GM12878 (cell line): Measurements from ENCODE around the gene SEC31A. TPM values are rescaled to one million over a fixed set of nuclear protein-coding genes. Genes with fewer than 3 reads are reported as not detected.

Experiments used
- BACH1 ChIP-seq: fragments of 450-650 bp; IDR thresholded peaks from 2 replicates; pipeline ENCODE4 v1.6.1; 2017; ENCODE audit warnings: mild to moderate bottlenecking, borderline replicate concordance
- BCL11A ChIP-seq: IDR thresholded peaks from 2 replicates; pipeline ENCODE4 v1.6.1; 2011; ENCODE audit warnings: low read depth, low read length
- BCLAF1 ChIP-seq: fragments of 450-650 bp; IDR thresholded peaks from 2 replicates; pipeline ENCODE4 v1.6.1; 2017; ENCODE audit warnings: antibody characterized with exemption, mild to moderate bottlenecking, moderate library complexity
- BRCA1 ChIP-seq: IDR thresholded peaks from 2 replicates; pipeline ENCODE4 v1.6.1; 2011; ENCODE audit warnings: low read depth, low read length, improper control_type of control experiment
- CEBPB ChIP-seq, 2 experiments: fragments of 150-350 bp in 1 of 2; IDR thresholded peaks; 2 replicates each; pipeline ENCODE4 v1.6.1; 2012 to 2014; ENCODE audit warnings: low read depth in 2 of 2, low read length in 2 of 2, borderline replicate concordance in 1 of 2, inconsistent platforms in 1 of 2
- FOXM1 ChIP-seq: IDR thresholded peaks from 2 replicates; pipeline ENCODE4 v1.6.1; 2012; ENCODE audit warnings: low read depth, mild to moderate bottlenecking, inconsistent platforms, low read length, moderate library complexity
- LARP7 ChIP-seq: fragments of 450-650 bp; IDR thresholded peaks from 2 replicates; pipeline ENCODE4 v1.6.1; 2017; ENCODE audit warnings: mild to moderate bottlenecking
- NR2C1 ChIP-seq: fragments of 450-650 bp; IDR thresholded peaks from 2 replicates; pipeline ENCODE4 v1.6.1; 2017; ENCODE audit warnings: antibody characterized with exemption, mild to moderate bottlenecking, moderate library complexity
- POLR2AphosphoS5 ChIP-seq: IDR thresholded peaks from 2 replicates; pipeline ENCODE4 v1.6.1; 2011; ENCODE audit warnings: mild to moderate bottlenecking, low read length, inconsistent platforms
- RAD51 ChIP-seq: fragments of 450-650 bp; IDR thresholded peaks from 2 replicates; pipeline ENCODE4 v1.6.1; 2016; ENCODE audit warnings: moderate library complexity, mild to moderate bottlenecking, inconsistent platforms
- RBBP5 ChIP-seq: fragments of 200-600 bp; sonication (generic); conservative IDR thresholded peaks from 2 replicates; pipeline ENCODE4 v1.6.1; 2016
- RCOR1 ChIP-seq: conservative IDR thresholded peaks from 2 replicates; pipeline ENCODE4 v1.6.1; 2012; ENCODE audit warnings: low read depth, low read length, improper control_type of control experiment
- RFX5 ChIP-seq: IDR thresholded peaks from 2 replicates; pipeline ENCODE4 v1.6.1; 2011; ENCODE audit warnings: low read depth, low read length, improper control_type of control experiment
- SPI1 ChIP-seq: IDR thresholded peaks from 2 replicates; pipeline ENCODE4 v1.6.1; 2011; ENCODE audit warnings: low read depth, mild to moderate bottlenecking, low read length, moderate library complexity, borderline replicate concordance; ENCODE audit not compliant: insufficient read depth
- TCF3 ChIP-seq: IDR thresholded peaks from 2 replicates; pipeline ENCODE4 v1.6.1; 2012; ENCODE audit warnings: low read depth, mild to moderate bottlenecking, low read length, borderline replicate concordance; ENCODE audit not compliant: insufficient read depth
- WRNIP1 ChIP-seq: IDR thresholded peaks from 2 replicates; pipeline ENCODE4 v1.6.1; 2011; ENCODE audit warnings: low read depth, low read length, improper control_type of control experiment, borderline replicate concordance
- YY1 ChIP-seq: IDR thresholded peaks from 2 replicates; pipeline ENCODE4 v1.6.1; 2011; ENCODE audit warnings: low read depth, mild to moderate bottlenecking, low read length
- ZNF217 ChIP-seq: fragments of 450-650 bp; IDR thresholded peaks from 2 replicates; pipeline ENCODE4 v1.6.1; 2017; ENCODE audit warnings: antibody characterized with exemption, mild to moderate bottlenecking
- ZNF384 ChIP-seq: IDR thresholded peaks from 2 replicates; pipeline ENCODE4 v1.6.1; 2012; ENCODE audit warnings: low read depth, mild to moderate bottlenecking, low read length, improper control_type of control experiment, borderline replicate concordance
- polyA plus RNA-seq, 11 experiments: library from polyadenylated mRNA; depleted of rRNA in 4 of 11; unstranded in 6 of 11; stranded (reverse) in 5 of 11; fragments of >200 nt; fragmentation: Nextera tagmentation in 4 of 11; fragmentation: Illumina TruSeq in 1 of 11; extraction: Ambion mirVana in 4 of 11; extraction: Trizol in 1 of 11; gene quantifications; 1 replicate in 1 of 11; 2 replicates in 10 of 11; pipeline versions ENCODE4 v1.2.1 to v1.2.3, GENCODE V29; 2011 to 2016; ENCODE audit warnings: inconsistent platforms in 2 of 11, missing spikeins in 2 of 11, low read depth in 1 of 11
- total RNA-seq, 4 experiments: library from RNA; depleted of rRNA in 3 of 4; stranded (reverse); fragments of >200 nt in 3 of 4; fragmentation: Illumina TruSeq in 1 of 4; extraction: Trizol in 1 of 4; gene quantifications; 2 replicates each; pipeline versions ENCODE4 v1.2.1 to v1.2.3, GENCODE V29; 2013 to 2021
- TF ChIP-seq, protein P1 (sequence below): IDR thresholded peaks from 2 replicates; pipeline ENCODE4 v1.6.1; 2011; ENCODE audit warnings: borderline replicate concordance, low read depth, mild to moderate bottlenecking, moderate library complexity, low read length; ENCODE audit not compliant: insufficient read depth, poor library complexity, severe bottlenecking
- TF ChIP-seq, protein P2 (sequence below): IDR thresholded peaks from 2 replicates; pipeline ENCODE4 v1.6.1; 2011; ENCODE audit warnings: borderline replicate concordance, low read depth, mild to moderate bottlenecking, moderate library complexity, mixed read lengths, low read length; ENCODE audit not compliant: insufficient read depth; ENCODE audit errors: extremely low read length
- TF ChIP-seq, protein P3 (sequence below), 3 experiments: IDR thresholded peaks in 2 of 3; conservative IDR thresholded peaks in 1 of 3; 2 replicates each; pipeline ENCODE4 v1.5.1; 2011; ENCODE audit warnings: low read depth in 3 of 3, low read length in 3 of 3, mild to moderate bottlenecking in 3 of 3, control low read depth in 2 of 3, moderate library complexity in 2 of 3, inconsistent platforms in 1 of 3, mixed read lengths in 1 of 3; ENCODE audit not compliant: control insufficient read depth in 2 of 3, insufficient read depth in 1 of 3; ENCODE audit errors: extremely low read depth in 1 of 3

The SEC31A gene
- total and polyA plus RNA-seq, 10 of the 15 experiments (the other 5 are each of a cell fraction or from before 2014, with no cell fraction given), result 74.6 to 171 (median 129) TPM

- TF ChIP-seq BCLAF1 (no peak), NR2C1 (peak; percentile 79), ZNF384 (no peak), LARP7 (peak; percentile 90), BCL11A (peak; percentile 3; the same call in 1 of the 2 replicates), POLR2AphosphoS5 (peak; percentile 98), CEBPB (IDR thresholded peaks at IDR 0.05; ENCODE audit: borderline replicate concordance in 1 of 2, low read depth in 2 of 2, low read length in 2 of 2) (0 out of 4 replicates have a peak, but pooled peaks of 1 of the 2 experiments have one; percentile 26), YY1 (peak; percentile 79), WRNIP1 (no peak), RFX5 (peak; percentile 87), RAD51 (no peak), FOXM1 (0 out of 2 replicates have a peak, but pooled peaks have one; percentile 67), RCOR1 (peak; percentile 64; the same call in 1 of the 2 replicates), BRCA1 (peak; percentile 62; the same call in 1 of the 2 replicates), ZNF217 (peak; percentile 81; the same call in 1 of the 2 replicates), SPI1 (peak; percentile 88), RBBP5 (0 out of 2 replicates have a peak, but pooled peaks have one; percentile 98), BACH1 (peak; percentile 99), TCF3 (peak; percentile 45; the same call in 1 of the 2 replicates)
- TF ChIP-seq, protein P1, sequence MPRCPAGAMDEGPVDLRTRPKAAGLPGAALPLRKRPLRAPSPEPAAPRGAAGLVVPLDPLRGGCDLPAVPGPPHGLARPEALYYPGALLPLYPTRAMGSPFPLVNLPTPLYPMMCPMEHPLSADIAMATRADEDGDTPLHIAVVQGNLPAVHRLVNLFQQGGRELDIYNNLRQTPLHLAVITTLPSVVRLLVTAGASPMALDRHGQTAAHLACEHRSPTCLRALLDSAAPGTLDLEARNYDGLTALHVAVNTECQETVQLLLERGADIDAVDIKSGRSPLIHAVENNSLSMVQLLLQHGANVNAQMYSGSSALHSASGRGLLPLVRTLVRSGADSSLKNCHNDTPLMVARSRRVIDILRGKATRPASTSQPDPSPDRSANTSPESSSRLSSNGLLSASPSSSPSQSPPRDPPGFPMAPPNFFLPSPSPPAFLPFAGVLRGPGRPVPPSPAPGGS, result peak; percentile 46
- TF ChIP-seq, protein P2, sequence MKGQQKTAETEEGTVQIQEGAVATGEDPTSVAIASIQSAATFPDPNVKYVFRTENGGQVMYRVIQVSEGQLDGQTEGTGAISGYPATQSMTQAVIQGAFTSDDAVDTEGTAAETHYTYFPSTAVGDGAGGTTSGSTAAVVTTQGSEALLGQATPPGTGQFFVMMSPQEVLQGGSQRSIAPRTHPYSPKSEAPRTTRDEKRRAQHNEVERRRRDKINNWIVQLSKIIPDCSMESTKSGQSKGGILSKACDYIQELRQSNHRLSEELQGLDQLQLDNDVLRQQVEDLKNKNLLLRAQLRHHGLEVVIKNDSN, result peak; percentile 19
- TF ChIP-seq, protein P3, sequence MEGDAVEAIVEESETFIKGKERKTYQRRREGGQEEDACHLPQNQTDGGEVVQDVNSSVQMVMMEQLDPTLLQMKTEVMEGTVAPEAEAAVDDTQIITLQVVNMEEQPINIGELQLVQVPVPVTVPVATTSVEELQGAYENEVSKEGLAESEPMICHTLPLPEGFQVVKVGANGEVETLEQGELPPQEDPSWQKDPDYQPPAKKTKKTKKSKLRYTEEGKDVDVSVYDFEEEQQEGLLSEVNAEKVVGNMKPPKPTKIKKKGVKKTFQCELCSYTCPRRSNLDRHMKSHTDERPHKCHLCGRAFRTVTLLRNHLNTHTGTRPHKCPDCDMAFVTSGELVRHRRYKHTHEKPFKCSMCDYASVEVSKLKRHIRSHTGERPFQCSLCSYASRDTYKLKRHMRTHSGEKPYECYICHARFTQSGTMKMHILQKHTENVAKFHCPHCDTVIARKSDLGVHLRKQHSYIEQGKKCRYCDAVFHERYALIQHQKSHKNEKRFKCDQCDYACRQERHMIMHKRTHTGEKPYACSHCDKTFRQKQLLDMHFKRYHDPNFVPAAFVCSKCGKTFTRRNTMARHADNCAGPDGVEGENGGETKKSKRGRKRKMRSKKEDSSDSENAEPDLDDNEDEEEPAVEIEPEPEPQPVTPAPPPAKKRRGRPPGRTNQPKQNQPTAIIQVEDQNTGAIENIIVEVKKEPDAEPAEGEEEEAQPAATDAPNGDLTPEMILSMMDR (IDR thresholded peaks at IDR 0.05 in 2 of 3, conservative IDR thresholded peaks at IDR 0.05 in 1 of 3; ENCODE audit: control insufficient read depth in 2 of 3, extremely low read depth in 1 of 3, insufficient read depth in 1 of 3, low read depth in 3 of 3, low read length in 3 of 3), result no peak
These were observed 9.6 kb upstream of the SEC31A start, which contains the start of gene THAP9 (continued) for GRCh38 chr4:82900411-82901182.
